Prostate gland (tissue), 2 donors: Measurements from ENCODE around the gene LAMA1. TPM values are rescaled to one million over a fixed set of nuclear protein-coding genes. Genes with fewer than 3 reads are reported as not detected.
"Not testable (repeated sequence)": the region's sequence is repeated elsewhere in the genome, so short reads cannot be mapped to it uniquely, and the experiment has no call there.

Source experiments
- DNase-seq: peaks from one replicate; pipeline ENCODE4 v3.0.0-alpha.2; 2019; ENCODE audit warnings: low spot score
- H3K27ac ChIP-seq, 2 donors: fragments of 200-600 bp; sonication (generic); 2 replicates each; pipeline ENCODE4 v1.5.1; 2017 to 2019
- H3K27me3 ChIP-seq: fragments of 200-600 bp; sonication (generic); replicated peaks from 2 replicates; pipeline ENCODE4 v1.5.1; 2019; ENCODE audit not compliant: insufficient read depth
- H3K36me3 ChIP-seq, 2 donors: fragments of 200-600 bp; sonication (generic); 1 replicate in 1 of 2; 2 replicates in 1 of 2; pipeline versions ENCODE4 v1.5.1 to v1.8.1; 2017 to 2019
- H3K4me1 ChIP-seq: fragments of 200-600 bp; sonication (generic); replicated peaks from 2 replicates; pipeline ENCODE4 v1.5.1; 2019
- H3K4me3 ChIP-seq, 2 donors: fragments of 200-600 bp; sonication (generic); 2 replicates each; pipeline ENCODE4 v1.5.1; 2017 to 2019
- H3K9me3 ChIP-seq: fragments of 200-600 bp; sonication (generic); 2 replicates; pipeline ENCODE4 v1.5.1; 2017
- POLR2A ChIP-seq: fragments of 450-650 bp; IDR thresholded peaks from one replicate; pipeline ENCODE4 v1.6.1; 2016; ENCODE audit warnings: antibody characterized with exemption, mild to moderate bottlenecking
- POLR2AphosphoS5 ChIP-seq: sonication (generic); formaldehyde crosslinking; IDR thresholded peaks from one replicate; pipeline ENCODE4 v1.6.1; 2017; ENCODE audit warnings: antibody characterized with exemption
- WGBS: methylation state at CpG from one replicate; pipeline ENCODE4 v1.1.5; 2018; 5-methylcytosine and 5-hydroxymethylcytosine counted together
- intact Hi-C: fragments of 100-400 bp; cut with DNase I; formaldehyde crosslinking; loops from one replicate; pipeline ENCODE4 v1.14.2; 2022
- total RNA-seq, 2 donors: library from RNA; depleted of rRNA; stranded (reverse); fragments of >200 nt; gene quantifications; one replicate each; pipeline ENCODE4 v1.1.0, GENCODE V29; 2016
- TF ChIP-seq, protein P1 (sequence below), 4 experiments: fragments of 200-600 bp in 2 of 4; fragments of 450-650 bp in 2 of 4; sonication (generic) in 2 of 4; IDR thresholded peaks; 1 replicate in 3 of 4; 2 replicates in 1 of 4; pipeline ENCODE4 v1.5.1; 2016 to 2019; ENCODE audit warnings: antibody characterized with exemption in 4 of 4, mild to moderate bottlenecking in 2 of 4, moderate library complexity in 2 of 4

LAMA1 gene
- total RNA-seq, 2 donors from 2014 or later = 1.8 to 59.6 TPM

DNA sequence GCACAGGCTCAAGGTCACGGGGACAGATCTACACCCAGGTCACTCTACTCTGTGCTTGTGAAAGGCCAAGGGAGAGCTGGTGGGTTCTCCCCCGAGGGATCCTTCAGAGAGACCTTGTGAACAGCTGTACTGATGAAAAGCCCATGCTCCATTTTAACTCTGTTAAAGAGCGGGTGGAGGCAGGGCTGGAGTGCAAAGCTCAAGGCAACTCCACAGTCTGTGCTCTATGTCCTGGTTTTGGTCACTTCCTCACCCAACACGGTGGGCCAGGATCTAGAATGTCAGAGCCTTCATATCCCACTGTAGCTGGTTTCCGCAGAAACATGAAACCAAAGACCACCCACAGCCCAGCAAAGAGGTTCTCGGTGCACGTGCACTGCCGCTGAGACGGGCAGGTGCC, 177.1 kb downstream of the LAMA1 start:
- no peaks in the 10 kb centered on the region for H3K36me3 ChIP-seq
- H3K27ac ChIP-seq = no peak overlapping the region
- WGBS = 88% methylated on average over 9 of the region's 9 CpGs
- TF ChIP-seq, protein P1, sequence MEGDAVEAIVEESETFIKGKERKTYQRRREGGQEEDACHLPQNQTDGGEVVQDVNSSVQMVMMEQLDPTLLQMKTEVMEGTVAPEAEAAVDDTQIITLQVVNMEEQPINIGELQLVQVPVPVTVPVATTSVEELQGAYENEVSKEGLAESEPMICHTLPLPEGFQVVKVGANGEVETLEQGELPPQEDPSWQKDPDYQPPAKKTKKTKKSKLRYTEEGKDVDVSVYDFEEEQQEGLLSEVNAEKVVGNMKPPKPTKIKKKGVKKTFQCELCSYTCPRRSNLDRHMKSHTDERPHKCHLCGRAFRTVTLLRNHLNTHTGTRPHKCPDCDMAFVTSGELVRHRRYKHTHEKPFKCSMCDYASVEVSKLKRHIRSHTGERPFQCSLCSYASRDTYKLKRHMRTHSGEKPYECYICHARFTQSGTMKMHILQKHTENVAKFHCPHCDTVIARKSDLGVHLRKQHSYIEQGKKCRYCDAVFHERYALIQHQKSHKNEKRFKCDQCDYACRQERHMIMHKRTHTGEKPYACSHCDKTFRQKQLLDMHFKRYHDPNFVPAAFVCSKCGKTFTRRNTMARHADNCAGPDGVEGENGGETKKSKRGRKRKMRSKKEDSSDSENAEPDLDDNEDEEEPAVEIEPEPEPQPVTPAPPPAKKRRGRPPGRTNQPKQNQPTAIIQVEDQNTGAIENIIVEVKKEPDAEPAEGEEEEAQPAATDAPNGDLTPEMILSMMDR (IDR thresholded peaks at IDR 0.05) = no peak
- TF ChIP-seq POLR2AphosphoS5 = no peak
- TF ChIP-seq POLR2A = no peak
- no peaks in the 10 kb centered on the region for H3K9me3 ChIP-seq
- intact Hi-C loops = no loop called here
- H3K4me1 ChIP-seq = no peaks in the 10 kb centered on the region
- no peak overlapping the region for H3K4me3 ChIP-seq
- no peaks in the 10 kb centered on the region for H3K27me3 ChIP-seq
- no peak for DNase-seq

DNA sequence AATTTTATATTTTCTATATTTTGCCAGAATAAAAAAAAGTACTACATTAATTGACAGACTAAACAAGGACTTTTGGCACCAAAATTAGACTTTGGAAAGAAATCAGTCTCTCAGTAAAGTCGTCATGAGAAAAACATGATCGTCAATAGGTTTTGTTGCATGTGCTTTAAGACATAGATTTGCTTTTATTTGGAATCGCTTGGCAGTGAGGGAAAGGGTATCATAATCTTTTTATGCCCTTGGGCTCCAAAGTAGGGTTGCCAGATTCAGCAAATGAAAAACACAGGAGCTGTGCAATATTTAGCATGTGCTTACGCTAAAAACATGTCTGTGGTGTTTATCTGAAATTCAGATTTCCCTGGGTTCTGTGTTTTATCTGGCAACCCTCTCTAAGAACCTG, 177.6 kb downstream of the LAMA1 start:
- Histone ChIP-seq H3K27ac (no peak overlapping the region), H3K9me3 (no peaks in the 10 kb centered on the region), H3K27me3 (no peaks in the 10 kb centered on the region), H3K36me3 (no peaks in the 10 kb centered on the region), H3K4me3 (no peak overlapping the region), H3K4me1 (no peaks in the 10 kb centered on the region)
- TF ChIP-seq POLR2AphosphoS5 (no peak), POLR2A (no peak)
- TF ChIP-seq, protein P1 (IDR thresholded peaks at IDR 0.05) = no peak
- WGBS = 42% methylated on average over 4 of the region's 4 CpGs
- no peak for DNase-seq
- intact Hi-C loops = no loop called here

DNA sequence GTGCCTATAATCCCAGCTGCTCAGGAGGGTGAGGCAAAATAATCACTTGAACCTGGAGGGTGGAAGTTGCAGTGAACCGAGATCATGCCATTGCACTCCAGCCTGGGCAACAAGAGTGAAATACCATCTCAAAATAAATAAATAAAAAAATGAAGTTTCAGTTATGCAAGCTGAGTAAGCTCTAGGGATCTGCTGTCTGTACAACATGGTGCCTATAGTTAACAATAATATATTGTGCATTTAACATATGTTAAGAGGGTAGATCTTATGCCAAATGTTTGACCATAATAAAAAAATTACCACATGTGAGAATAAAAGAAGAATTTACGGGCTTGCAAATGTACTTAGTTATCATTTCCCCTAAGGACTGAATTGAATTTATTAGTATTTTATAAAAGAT, 179.2 kb downstream of the LAMA1 start:
- H3K36me3 ChIP-seq, H3K27ac ChIP-seq, H3K9me3 ChIP-seq, intact Hi-C loops, H3K4me3 ChIP-seq, DNase-seq, H3K27me3 ChIP-seq, H3K4me1 ChIP-seq: not testable (repeated sequence)
- WGBS = 61% methylated on average over 2 of the region's 2 CpGs

DNA sequence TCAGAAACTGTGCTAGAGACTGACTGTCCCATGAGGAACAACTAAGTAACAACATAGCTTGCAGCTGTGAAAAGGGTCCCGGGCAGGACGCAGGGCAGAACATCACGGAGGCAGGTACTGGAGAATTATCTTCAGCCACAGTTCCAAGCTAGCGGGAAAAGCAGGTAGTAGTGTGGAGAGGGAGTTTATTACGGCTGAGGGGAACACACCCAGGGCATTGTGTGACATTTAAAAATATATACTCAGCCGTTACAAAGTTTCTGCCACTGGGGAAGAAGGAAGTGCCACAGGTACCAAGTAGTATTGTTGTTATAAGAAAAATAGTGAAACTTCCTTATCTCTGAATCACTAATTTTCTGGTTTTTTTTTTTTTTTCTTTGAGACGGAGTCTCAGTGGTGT, 179.6 kb downstream of the LAMA1 start:
- no peak for TF ChIP-seq POLR2AphosphoS5
- TF ChIP-seq POLR2A = no peak
- TF ChIP-seq, protein P1 (IDR thresholded peaks at IDR 0.05) = no peak
- WGBS = 63% methylated on average over 7 of the region's 7 CpGs
- Histone ChIP-seq H3K36me3 (no peaks in the 10 kb centered on the region), H3K27ac (no peak overlapping the region), H3K27me3 (no peaks in the 10 kb centered on the region), H3K4me1 (no peaks in the 10 kb centered on the region), H3K4me3 (no peak overlapping the region), H3K9me3 (no peaks in the 10 kb centered on the region)
- no peak for DNase-seq
- intact Hi-C loops = no loop called here

DNA sequence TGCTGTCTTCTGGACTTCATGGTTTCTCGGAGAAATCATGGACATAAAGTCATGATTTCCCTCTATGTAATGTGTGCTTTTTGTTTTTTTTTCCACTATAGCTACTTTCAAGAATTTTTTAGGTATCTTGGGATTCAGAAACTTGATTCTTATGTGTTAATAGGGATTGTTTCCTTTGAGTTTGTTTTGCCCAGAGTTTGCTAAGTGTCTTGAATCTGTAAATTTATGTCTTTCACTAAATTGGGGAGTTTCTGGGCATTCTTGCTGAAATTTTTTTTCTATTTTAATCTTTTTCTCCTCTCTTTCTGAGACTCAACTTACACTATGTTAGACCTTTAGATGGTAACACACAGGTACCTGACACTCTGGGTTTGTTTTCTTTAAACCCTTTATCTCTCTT, 182.7 kb downstream of the LAMA1 start:
- DNase-seq = no peak
- H3K27ac ChIP-seq = no peak overlapping the region
- no peak overlapping the region for H3K4me3 ChIP-seq
- H3K9me3 ChIP-seq = no peaks in the 10 kb centered on the region
- no peaks in the 10 kb centered on the region for H3K36me3 ChIP-seq
- H3K27me3 ChIP-seq = no peaks in the 10 kb centered on the region
- no peaks in the 10 kb centered on the region for H3K4me1 ChIP-seq
- TF ChIP-seq POLR2AphosphoS5 (no peak), POLR2A (no peak)
- TF ChIP-seq, protein P1 (IDR thresholded peaks at IDR 0.05) = no peak
- intact Hi-C loops = no loop called here
- 97% methylated on average over 1 of the region's 1 CpG for WGBS
